ENCODE data around the gene PCAT7.
"Not testable (repeated sequence)": the region's sequence is repeated elsewhere in the genome, so short reads cannot be mapped to it uniquely, and the experiment has no call there.

GRCh38 chr9:94544335-94544734, 10.5 kb upstream of the PCAT7 start:
- TF ChIP-seq, protein P1, sequence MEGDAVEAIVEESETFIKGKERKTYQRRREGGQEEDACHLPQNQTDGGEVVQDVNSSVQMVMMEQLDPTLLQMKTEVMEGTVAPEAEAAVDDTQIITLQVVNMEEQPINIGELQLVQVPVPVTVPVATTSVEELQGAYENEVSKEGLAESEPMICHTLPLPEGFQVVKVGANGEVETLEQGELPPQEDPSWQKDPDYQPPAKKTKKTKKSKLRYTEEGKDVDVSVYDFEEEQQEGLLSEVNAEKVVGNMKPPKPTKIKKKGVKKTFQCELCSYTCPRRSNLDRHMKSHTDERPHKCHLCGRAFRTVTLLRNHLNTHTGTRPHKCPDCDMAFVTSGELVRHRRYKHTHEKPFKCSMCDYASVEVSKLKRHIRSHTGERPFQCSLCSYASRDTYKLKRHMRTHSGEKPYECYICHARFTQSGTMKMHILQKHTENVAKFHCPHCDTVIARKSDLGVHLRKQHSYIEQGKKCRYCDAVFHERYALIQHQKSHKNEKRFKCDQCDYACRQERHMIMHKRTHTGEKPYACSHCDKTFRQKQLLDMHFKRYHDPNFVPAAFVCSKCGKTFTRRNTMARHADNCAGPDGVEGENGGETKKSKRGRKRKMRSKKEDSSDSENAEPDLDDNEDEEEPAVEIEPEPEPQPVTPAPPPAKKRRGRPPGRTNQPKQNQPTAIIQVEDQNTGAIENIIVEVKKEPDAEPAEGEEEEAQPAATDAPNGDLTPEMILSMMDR (IDR thresholded peaks at IDR 0.05): not testable (repeated sequence)
- TF ChIP-seq POLR2A, POLR2AphosphoS5 (IDR thresholded peaks at IDR 0.05): not testable (repeated sequence)

Measured in transverse colon (tissue), 4 donors.